ENCODE results near the gene NAGS.
A peak's percentile ranks its signal among the peaks of the same experiment; 100 is the strongest.

Gene NAGS

DNA sequence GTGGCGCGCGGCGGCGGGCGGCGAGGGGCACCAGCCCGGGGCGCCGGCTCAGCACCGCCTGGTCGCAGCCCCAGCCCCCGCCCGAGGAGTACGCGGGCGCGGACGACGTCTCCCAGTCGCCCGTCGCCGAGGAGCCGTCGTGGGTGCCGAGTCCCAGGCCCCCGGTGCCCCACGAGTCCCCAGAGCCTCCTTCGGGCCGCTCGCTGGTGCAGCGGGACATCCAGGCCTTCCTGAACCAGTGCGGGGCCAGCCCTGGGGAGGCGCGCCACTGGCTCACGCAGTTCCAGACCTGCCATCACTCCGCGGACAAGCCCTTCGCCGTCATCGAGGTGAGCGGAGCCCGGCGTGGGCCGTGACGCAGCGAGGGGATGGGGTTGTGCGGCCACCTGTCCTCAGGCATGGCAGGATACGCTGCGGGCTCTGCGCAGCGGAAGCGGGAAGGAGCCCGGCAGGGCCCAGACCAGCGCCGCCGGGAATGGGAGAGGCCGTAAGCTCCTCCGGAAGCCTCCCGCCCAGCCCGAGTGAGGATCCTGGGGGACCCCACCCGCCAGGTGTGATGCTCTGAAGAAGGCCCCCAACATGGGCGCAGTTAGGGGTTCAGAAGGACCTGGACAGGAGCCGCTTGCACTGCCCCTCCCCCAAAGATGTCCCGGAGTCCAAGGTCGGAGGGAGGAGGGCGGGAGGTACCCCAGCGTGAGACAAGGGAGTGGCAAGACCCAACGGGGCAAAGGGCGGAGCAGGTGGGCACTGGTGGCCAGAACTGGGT is 522 bp downstream of the NAGS start:
- no peak overlapping the region for H3K27ac ChIP-seq (ENCODE audit: low read depth, low read length, poor library complexity, severe bottlenecking)

DNA sequence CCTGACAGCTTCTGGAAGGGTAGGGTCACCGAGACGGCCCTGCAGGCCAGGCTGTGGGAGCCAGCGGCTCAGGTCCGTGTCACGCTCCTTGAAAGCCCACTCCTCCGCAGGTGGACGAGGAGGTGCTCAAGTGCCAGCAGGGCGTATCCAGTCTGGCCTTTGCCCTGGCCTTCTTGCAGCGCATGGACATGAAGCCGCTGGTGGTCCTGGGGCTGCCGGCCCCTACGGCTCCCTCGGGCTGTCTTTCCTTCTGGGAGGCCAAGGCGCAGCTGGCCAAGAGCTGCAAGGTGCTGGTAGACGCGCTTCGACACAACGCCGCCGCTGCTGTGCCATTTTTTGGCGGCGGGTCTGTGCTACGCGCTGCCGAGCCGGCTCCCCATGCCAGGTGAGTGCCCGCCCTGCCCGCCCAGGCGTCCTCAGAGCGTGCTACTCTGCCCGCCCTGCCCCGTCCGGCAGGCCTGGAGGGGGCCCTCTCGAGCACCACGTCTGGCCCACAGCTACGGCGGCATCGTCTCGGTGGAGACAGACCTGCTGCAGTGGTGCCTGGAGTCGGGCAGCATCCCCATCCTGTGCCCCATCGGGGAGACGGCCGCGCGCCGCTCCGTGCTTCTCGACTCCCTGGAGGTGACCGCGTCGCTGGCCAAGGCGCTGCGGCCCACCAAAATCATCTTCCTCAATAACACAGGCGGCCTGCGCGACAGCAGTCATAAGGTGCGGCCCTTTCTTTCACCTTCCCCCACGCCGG is 1.3 kb downstream of the NAGS start:
- H3K4me1 ChIP-seq (ENCODE audit: insufficient read depth, low read length, severe bottlenecking), result peaks cover 21% of the 10 kb centered on the region
- TF ChIP-seq EZH2 (IDR thresholded peaks at IDR 0.05; ENCODE audit: borderline replicate concordance, low read length), result no peak
- TF ChIP-seq, protein P1, sequence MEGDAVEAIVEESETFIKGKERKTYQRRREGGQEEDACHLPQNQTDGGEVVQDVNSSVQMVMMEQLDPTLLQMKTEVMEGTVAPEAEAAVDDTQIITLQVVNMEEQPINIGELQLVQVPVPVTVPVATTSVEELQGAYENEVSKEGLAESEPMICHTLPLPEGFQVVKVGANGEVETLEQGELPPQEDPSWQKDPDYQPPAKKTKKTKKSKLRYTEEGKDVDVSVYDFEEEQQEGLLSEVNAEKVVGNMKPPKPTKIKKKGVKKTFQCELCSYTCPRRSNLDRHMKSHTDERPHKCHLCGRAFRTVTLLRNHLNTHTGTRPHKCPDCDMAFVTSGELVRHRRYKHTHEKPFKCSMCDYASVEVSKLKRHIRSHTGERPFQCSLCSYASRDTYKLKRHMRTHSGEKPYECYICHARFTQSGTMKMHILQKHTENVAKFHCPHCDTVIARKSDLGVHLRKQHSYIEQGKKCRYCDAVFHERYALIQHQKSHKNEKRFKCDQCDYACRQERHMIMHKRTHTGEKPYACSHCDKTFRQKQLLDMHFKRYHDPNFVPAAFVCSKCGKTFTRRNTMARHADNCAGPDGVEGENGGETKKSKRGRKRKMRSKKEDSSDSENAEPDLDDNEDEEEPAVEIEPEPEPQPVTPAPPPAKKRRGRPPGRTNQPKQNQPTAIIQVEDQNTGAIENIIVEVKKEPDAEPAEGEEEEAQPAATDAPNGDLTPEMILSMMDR (IDR thresholded peaks at IDR 0.05; ENCODE audit: low read length), result no peak

More for the DNA sequence above, 522 bp downstream of the NAGS start:
- Histone ChIP-seq H3K4me1 (ENCODE audit: insufficient read depth, low read length, severe bottlenecking) (peaks cover 21% of the 10 kb centered on the region), H3K4me3 (ENCODE audit: low read depth, low read length, poor library complexity, severe bottlenecking) (no peak overlapping the region), H3K9ac (ENCODE audit: low read length) (no peak overlapping the region), H4K20me1 (ENCODE audit: insufficient read depth, low read length) (no peaks in the 10 kb centered on the region), H2AFZ (ENCODE audit: low read length) (no peak overlapping the region), H3K4me2 (ENCODE audit: low read length) (no peak overlapping the region), H3K79me2 (ENCODE audit: insufficient read depth, low read length) (no peaks in the 10 kb centered on the region), H3K9me3 (ENCODE audit: low read length) (no peaks in the 10 kb centered on the region), H3F3A (ENCODE audit: insufficient read depth, low read length) (no peaks in the 10 kb centered on the region), H3K36me3 (ENCODE audit: insufficient read depth, low read length) (no peaks in the 10 kb centered on the region), H3K27me3 (ENCODE audit: insufficient read depth, low read length) (peaks cover 5% of the 10 kb centered on the region; the same call in 1 of the 2 replicates), H3K9me2 (ENCODE audit: low read depth, low read length) (no peaks in the 10 kb centered on the region)
- TF ChIP-seq EZH2 (IDR thresholded peaks at IDR 0.05; ENCODE audit: borderline replicate concordance, low read length), result no peak
- TF ChIP-seq, protein P1 (IDR thresholded peaks at IDR 0.05; ENCODE audit: low read length), result no peak

DNA sequence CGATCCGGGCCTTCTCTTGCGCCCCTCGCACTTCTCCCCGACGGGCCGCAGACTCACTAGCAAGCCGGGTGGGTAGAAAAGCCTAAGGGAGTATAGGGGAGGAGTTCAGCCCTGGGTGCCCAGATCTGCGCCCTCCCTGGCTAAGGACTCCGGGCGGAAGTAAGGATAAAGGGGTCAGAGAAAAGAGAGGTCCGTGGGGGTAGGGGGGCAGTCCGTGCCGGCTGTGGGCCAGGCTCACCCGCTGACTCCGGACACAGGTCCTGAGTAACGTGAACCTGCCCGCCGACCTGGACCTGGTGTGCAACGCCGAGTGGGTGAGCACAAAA is 1.8 kb downstream of the NAGS start:
- Histone ChIP-seq H4K20me1 (ENCODE audit: insufficient read depth, low read length) (no peaks in the 10 kb centered on the region), H2AFZ (ENCODE audit: low read length) (no peak overlapping the region), H3K27ac (ENCODE audit: low read depth, low read length, poor library complexity, severe bottlenecking) (no peak overlapping the region)

More for the DNA sequence above, 1.3 kb downstream of the NAGS start:
- Histone ChIP-seq H3K9me2 (ENCODE audit: low read depth, low read length) (no peaks in the 10 kb centered on the region), H3K79me2 (ENCODE audit: insufficient read depth, low read length) (no peaks in the 10 kb centered on the region), H3K9ac (ENCODE audit: low read length) (no peak overlapping the region), H2AFZ (ENCODE audit: low read length) (no peak overlapping the region), H3F3A (ENCODE audit: insufficient read depth, low read length) (no peaks in the 10 kb centered on the region), H3K9me3 (ENCODE audit: low read length) (no peaks in the 10 kb centered on the region), H3K36me3 (ENCODE audit: insufficient read depth, low read length) (no peaks in the 10 kb centered on the region), H4K20me1 (ENCODE audit: insufficient read depth, low read length) (no peaks in the 10 kb centered on the region), H3K27me3 (ENCODE audit: insufficient read depth, low read length) (peaks cover 5% of the 10 kb centered on the region; the same call in 1 of the 2 replicates), H3K4me3 (ENCODE audit: low read depth, low read length, poor library complexity, severe bottlenecking) (peak overlapping the region; percentile 61), H3K4me2 (ENCODE audit: low read length) (peak overlapping the region; percentile 66), H3K27ac (ENCODE audit: low read depth, low read length, poor library complexity, severe bottlenecking) (no peak overlapping the region)

More for the DNA sequence above, 1.8 kb downstream of the NAGS start:
- no peak for TF ChIP-seq EZH2 (IDR thresholded peaks at IDR 0.05; ENCODE audit: borderline replicate concordance, low read length)
- TF ChIP-seq, protein P1 (IDR thresholded peaks at IDR 0.05; ENCODE audit: low read length), result no peak
- Histone ChIP-seq H3K4me1 (ENCODE audit: insufficient read depth, low read length, severe bottlenecking) (peaks cover 21% of the 10 kb centered on the region), H3K27me3 (ENCODE audit: insufficient read depth, low read length) (peaks cover 5% of the 10 kb centered on the region; the same call in 1 of the 2 replicates), H3K9me3 (ENCODE audit: low read length) (no peaks in the 10 kb centered on the region), H3K9me2 (ENCODE audit: low read depth, low read length) (no peaks in the 10 kb centered on the region), H3K4me3 (ENCODE audit: low read depth, low read length, poor library complexity, severe bottlenecking) (peak overlapping the region; percentile 61), H3K4me2 (ENCODE audit: low read length) (peak overlapping the region; percentile 66), H3K9ac (ENCODE audit: low read length) (peak overlapping the region; percentile 25; the same call in 1 of the 2 replicates), H3K79me2 (ENCODE audit: insufficient read depth, low read length) (no peaks in the 10 kb centered on the region), H3F3A (ENCODE audit: insufficient read depth, low read length) (no peaks in the 10 kb centered on the region), H3K36me3 (ENCODE audit: insufficient read depth, low read length) (no peaks in the 10 kb centered on the region)
